ENCODE results near the gene SLC26A11.

- TF ChIP-seq ATF3 (IDR thresholded peaks at IDR 0.05) (no peak), YY1 (IDR thresholded peaks at IDR 0.05; ENCODE audit: extremely low read depth, insufficient replicate concordance, low read depth, low read length) (no peak), CTCF (IDR thresholded peaks at IDR 0.05 in 2 of 3, conservative IDR thresholded peaks at IDR 0.05 in 1 of 3; ENCODE audit: borderline replicate concordance in 1 of 3, insufficient read depth in 1 of 3, low read depth in 2 of 3, low read length in 2 of 3) (no peak), SP1 (IDR thresholded peaks at IDR 0.05; ENCODE audit: low read depth) (no peak)
Measured at GRCh38 chr17:80291260-80291659, 71.0 kb downstream of the SLC26A11 start.

Data from HCT116 (cell line).